ENCODE data around the gene CT47C1. TPM values are rescaled to one million over a fixed set of nuclear protein-coding genes. Genes with fewer than 3 reads are reported as not detected.
"Not testable (repeated sequence)": the region's sequence is repeated elsewhere in the genome, so short reads cannot be mapped to it uniquely, and the experiment has no call there.

CT47C1 gene
- not detected in 2 replicates for total RNA-seq

GRCh38 chrX:119072744-119073143 is at the start of gene CT47C1:
Gene CT47C1 (plus strand): TSS chrX:119072993. CDS start chrX:119073226, 233 bp downstream.
- Histone ChIP-seq H3K4me3 (ENCODE audit: low read depth, low read length) (no peak within 1 kb of the TSS), H3K27me3 (ENCODE audit: control insufficient read depth, insufficient read depth, low read length) (no peaks in the 10 kb centered on the region), H3K36me3 (ENCODE audit: control insufficient read depth, insufficient read depth, low read length) (no peaks in the 10 kb centered on the region)
- FAIRE-seq (no peak), DNase-seq (ENCODE audit: low read depth) (no peak)
- TF ChIP-seq CTCF (IDR thresholded peaks at IDR 0.05; ENCODE audit: insufficient read depth, low read length, severe bottlenecking), result no peak

- DNase-seq (ENCODE audit: low read depth), result no peak
- TF ChIP-seq CTCF (IDR thresholded peaks at IDR 0.05; ENCODE audit: insufficient read depth, low read length, severe bottlenecking), result no peak
- FAIRE-seq, result no peak
- Histone ChIP-seq H3K4me3 (ENCODE audit: low read depth, low read length) (no peak overlapping the region), H3K27me3 (ENCODE audit: control insufficient read depth, insufficient read depth, low read length) (no peaks in the 10 kb centered on the region), H3K36me3 (ENCODE audit: control insufficient read depth, insufficient read depth, low read length) (no peaks in the 10 kb centered on the region)
Observed at GRCh38 chrX:119025900-119026299, 46.9 kb upstream of the CT47C1 start.

GRCh38 chrX:119026344-119026743 is 46.4 kb upstream of the CT47C1 start:
- not testable (repeated sequence) for H3K27me3 ChIP-seq (ENCODE audit: control insufficient read depth, insufficient read depth, low read length); DNase-seq (ENCODE audit: low read depth); H3K36me3 ChIP-seq (ENCODE audit: control insufficient read depth, insufficient read depth, low read length); FAIRE-seq; H3K4me3 ChIP-seq (ENCODE audit: low read depth, low read length)

- FAIRE-seq; DNase-seq (ENCODE audit: low read depth); H3K27me3 ChIP-seq (ENCODE audit: control insufficient read depth, insufficient read depth, low read length); H3K36me3 ChIP-seq (ENCODE audit: control insufficient read depth, insufficient read depth, low read length); H3K4me3 ChIP-seq (ENCODE audit: low read depth, low read length): not testable (repeated sequence)
Observed at GRCh38 chrX:119027960-119028732, 44.6 kb upstream of the CT47C1 start.

GRCh38 chrX:119028733-119029330 is 44.0 kb upstream of the CT47C1 start:
- DNase-seq (ENCODE audit: low read depth), result no peak
- Histone ChIP-seq H3K27me3 (ENCODE audit: control insufficient read depth, insufficient read depth, low read length) (no peaks in the 10 kb centered on the region), H3K4me3 (ENCODE audit: low read depth, low read length) (no peak overlapping the region), H3K36me3 (ENCODE audit: control insufficient read depth, insufficient read depth, low read length) (no peaks in the 10 kb centered on the region)
- FAIRE-seq, result no peak
- no peak for TF ChIP-seq CTCF (IDR thresholded peaks at IDR 0.05; ENCODE audit: insufficient read depth, low read length, severe bottlenecking)

- not testable (repeated sequence) for FAIRE-seq; H3K27me3 ChIP-seq (ENCODE audit: control insufficient read depth, insufficient read depth, low read length); H3K4me3 ChIP-seq (ENCODE audit: low read depth, low read length); H3K36me3 ChIP-seq (ENCODE audit: control insufficient read depth, insufficient read depth, low read length); DNase-seq (ENCODE audit: low read depth)
Observed at GRCh38 chrX:119029656-119030055, 43.1 kb upstream of the CT47C1 start.

- FAIRE-seq, result no peak
- no peaks in the 10 kb centered on the region for H3K36me3 ChIP-seq (ENCODE audit: control insufficient read depth, insufficient read depth, low read length)
- DNase-seq (ENCODE audit: low read depth), result no peak
Observed at GRCh38 chrX:119030990-119031389, 41.8 kb upstream of the CT47C1 start.

More at GRCh38 chrX:119030990-119031389, 41.8 kb upstream of the CT47C1 start:
- Histone ChIP-seq H3K4me3 (ENCODE audit: low read depth, low read length) (no peak overlapping the region), H3K27me3 (ENCODE audit: control insufficient read depth, insufficient read depth, low read length) (no peaks in the 10 kb centered on the region)
- TF ChIP-seq CTCF (IDR thresholded peaks at IDR 0.05; ENCODE audit: insufficient read depth, low read length, severe bottlenecking), result no peak

All from bronchial epithelial cell (primary cell).